MCF 10A (cell line): ENCODE measurements around the gene CLCN4. TPM values are rescaled to one million over a fixed set of nuclear protein-coding genes. Genes with fewer than 3 reads are reported as not detected.

ENCODE experiments used
- BruUV-seq: library from RNA; stranded (reverse); fragments of 400-500 nt; replicated peaks from 2 replicates; lab custom pipeline; 2021; lab: Mats Ljungman, UMichigan
- CTCF ChIA-PET: fragments of 300-600 bp; sonication (Branson Sonifier 250); formaldehyde crosslinking; extraction: SDS; loops from one replicate; lab custom pipeline; 2021; ENCODE audit warnings: antibody characterized with exemption, inconsistent platforms; lab: Yijun Ruan, JAX
- POLR2A ChIA-PET: fragments of 300-600, 350-650 bp; sonication (Branson Sonifier 250); formaldehyde crosslinking; extraction: SDS; loops from one replicate; lab custom pipeline; 2020; ENCODE audit warnings: antibody characterized with exemption, inconsistent platforms; lab: Yijun Ruan, JAX
- DNase-seq: peaks from one replicate; pipeline ENCODE4 v3.0.0-alpha.2; 2018; ENCODE audit not compliant: unreplicated experiment
- H3K27ac Mint-ChIP-seq: one replicate; pipeline ENCODE4 v1.8.0; 2022; ENCODE audit warnings: mild to moderate bottlenecking, low read depth, mixed read lengths; ENCODE audit not compliant: unreplicated experiment
- H3K27me3 Mint-ChIP-seq: one replicate; pipeline ENCODE4 v1.8.0; 2022; ENCODE audit warnings: mixed read lengths; ENCODE audit not compliant: insufficient read depth, unreplicated experiment
- H3K36me3 Mint-ChIP-seq: one replicate; pipeline ENCODE4 v1.8.0; 2022; ENCODE audit warnings: mild to moderate bottlenecking, moderate library complexity, mixed read lengths; ENCODE audit not compliant: insufficient read depth, unreplicated experiment
- H3K4me1 Mint-ChIP-seq: one replicate; pipeline ENCODE4 v1.8.0; 2022; ENCODE audit warnings: mixed read lengths; ENCODE audit not compliant: insufficient read depth, unreplicated experiment
- H3K4me3 Mint-ChIP-seq: one replicate; pipeline ENCODE4 v1.8.0; 2022; ENCODE audit warnings: mild to moderate bottlenecking, moderate library complexity, mixed read lengths; ENCODE audit not compliant: unreplicated experiment
- H3K9me3 Mint-ChIP-seq: one replicate; pipeline ENCODE4 v1.8.0; 2022; ENCODE audit warnings: mixed read lengths; ENCODE audit not compliant: unreplicated experiment
- CTCF ChIP-seq: fragments of 200-600 bp; IDR thresholded peaks from one replicate; pipeline ENCODE4 v1.8.0; 2022; ENCODE audit warnings: antibody characterized with exemption, mild to moderate bottlenecking; ENCODE audit not compliant: unreplicated experiment
- intact Hi-C: fragments of 100-400 bp; cut with micrococcal nuclease; formaldehyde crosslinking; loops from 2 replicates; pipeline ENCODE4 v1.14.1; 2022
- total RNA-seq: library from RNA; stranded (reverse); gene quantifications from 2 replicates; pipeline ENCODE4 v1.2.3, GENCODE V29; 2022

Gene CLCN4
- total RNA-seq, 1 experiment from 2014 or later = 7.3 TPM

- Mint-ChIP-seq H3K4me3 (no peak overlapping the region), H3K27ac (no peak overlapping the region), H3K9me3 (no peaks in the 10 kb centered on the region), H3K27me3 (peaks cover 67% of the 10 kb centered on the region), H3K36me3 (no peaks in the 10 kb centered on the region), H3K4me1 (no peaks in the 10 kb centered on the region)
- ChIA-PET CTCF (interaction anchor here (0.6 to 0.9 kb wide), 2 partner anchors 23 to 1295 kb away, joined by 3 read pairs; no protein-coding TSS in a partner anchor), POLR2A (no interaction called here)
- intact Hi-C loops = no loop called here
- no peak for DNase-seq
- no TSS peak for BruUV-seq
- no peak for TF ChIP-seq CTCF
These were observed 27.0 kb downstream of the CLCN4 start for GRCh38 chrX:10183760-10184159.

GRCh38 chrX:10184411-10184810, 27.6 kb downstream of the CLCN4 start:
- H3K27ac Mint-ChIP-seq = no peak overlapping the region
- BruUV-seq = no TSS peak
- TF ChIP-seq CTCF = no peak
- H3K36me3 Mint-ChIP-seq = no peaks in the 10 kb centered on the region
- H3K4me3 Mint-ChIP-seq = no peak overlapping the region
- ChIA-PET CTCF (interaction anchor here (0.6 kb wide), 1 partner anchor 23 kb away, joined by 3 read pairs; no protein-coding TSS in a partner anchor), POLR2A (no interaction called here)
- intact Hi-C loops = no loop called here
- DNase-seq = no peak
- H3K27me3 Mint-ChIP-seq = peaks cover 62% of the 10 kb centered on the region
- H3K4me1 Mint-ChIP-seq = no peaks in the 10 kb centered on the region
- H3K9me3 Mint-ChIP-seq = no peaks in the 10 kb centered on the region

- BruUV-seq = no TSS peak
- Mint-ChIP-seq H3K27me3 (peaks cover 48% of the 10 kb centered on the region), H3K36me3 (peaks cover 6% of the 10 kb centered on the region), H3K27ac (no peak overlapping the region), H3K9me3 (no peaks in the 10 kb centered on the region), H3K4me3 (no peak overlapping the region), H3K4me1 (no peaks in the 10 kb centered on the region)
- CTCF ChIA-PET = interaction anchor here (0.6 to 5.6 kb wide), 8 partner anchors 452 to 1346 kb away, joined by 3 to 82 read pairs (median 4); no protein-coding TSS in a partner anchor
- POLR2A ChIA-PET = no interaction called here
- DNase-seq = no peak
- intact Hi-C loops = no loop called here
- no peak for TF ChIP-seq CTCF
These were observed 29.6 kb downstream of the CLCN4 start for GRCh38 chrX:10186355-10186754.

GRCh38 chrX:10187421-10187820, 30.6 kb downstream of the CLCN4 start:
- H3K27ac Mint-ChIP-seq = no peak overlapping the region
- peaks cover 6% of the 10 kb centered on the region for H3K36me3 Mint-ChIP-seq
- TF ChIP-seq CTCF = no peak
- H3K9me3 Mint-ChIP-seq = no peaks in the 10 kb centered on the region
- H3K4me1 Mint-ChIP-seq = no peaks in the 10 kb centered on the region
- H3K4me3 Mint-ChIP-seq = no peak overlapping the region
- intact Hi-C loops = no loop called here
- CTCF ChIA-PET = interaction anchor here (0.8 to 5.6 kb wide), 8 partner anchors 14 to 950 kb away, joined by 3 to 128 read pairs (median 12); partner anchors contain the start of gene MID1
- no TSS peak for BruUV-seq
- no peak for DNase-seq
- POLR2A ChIA-PET = no interaction called here
- peaks cover 43% of the 10 kb centered on the region for H3K27me3 Mint-ChIP-seq
